HG02763 (cell line): Measurements from ENCODE around the gene UBR4.
"Not testable (repeated sequence)": the region's sequence is repeated elsewhere in the genome, so short reads cannot be mapped to it uniquely, and the experiment has no call there.

Experiments used
- ATAC-seq: cut with Tn5 transposase; IDR thresholded peaks from one replicate; pipeline ENCODE4 v1.9.1; 2021; ENCODE audit warnings: mild to moderate bottlenecking, moderate library complexity; ENCODE audit not compliant: unreplicated experiment

UBR4 gene

GRCh38 chr1:19191811-19192210, 18.3 kb downstream of the UBR4 start:
- ATAC-seq: no peak

- no peak for ATAC-seq
Measured at GRCh38 chr1:19190468-19190867, 19.6 kb downstream of the UBR4 start.

- no peak for ATAC-seq
Measured at GRCh38 chr1:19189270-19189669, 20.8 kb downstream of the UBR4 start.

- ATAC-seq: no peak
Measured at GRCh38 chr1:19187852-19188251, 22.2 kb downstream of the UBR4 start.

GRCh38 chr1:19186001-19186400, 24.1 kb downstream of the UBR4 start:
- ATAC-seq: no peak

GRCh38 chr1:19182223-19182622, 27.8 kb downstream of the UBR4 start:
- ATAC-seq: no peak

GRCh38 chr1:19180265-19180657, 29.8 kb downstream of the UBR4 start:
- ATAC-seq: not testable (repeated sequence)

GRCh38 chr1:19179597-19180264, 30.3 kb downstream of the UBR4 start:
- no peak for ATAC-seq

- ATAC-seq: no peak
Measured at GRCh38 chr1:19178734-19179398, 31.2 kb downstream of the UBR4 start.

- no peak for ATAC-seq
Measured at GRCh38 chr1:19177811-19178210, 32.3 kb downstream of the UBR4 start.

- no peak for ATAC-seq
Measured at GRCh38 chr1:19169642-19170041, 40.4 kb downstream of the UBR4 start.

- no peak for ATAC-seq
Measured at GRCh38 chr1:19167140-19167539, 42.9 kb downstream of the UBR4 start.

- no peak for ATAC-seq
Measured at GRCh38 chr1:19166066-19166465, 44.0 kb downstream of the UBR4 start.

GRCh38 chr1:19165501-19165900, 44.6 kb downstream of the UBR4 start:
- ATAC-seq: no peak

GRCh38 chr1:19164274-19165015, 45.6 kb downstream of the UBR4 start:
- no peak for ATAC-seq

- ATAC-seq: no peak
Measured at GRCh38 chr1:19163261-19163660, 46.8 kb downstream of the UBR4 start.

GRCh38 chr1:19160831-19161230, 49.2 kb downstream of the UBR4 start:
- ATAC-seq: no peak

- no peak for ATAC-seq
Measured at GRCh38 chr1:19157653-19158052, 52.4 kb downstream of the UBR4 start.

- no peak for ATAC-seq
Measured at GRCh38 chr1:19156676-19157075, 53.4 kb downstream of the UBR4 start.

- no peak for ATAC-seq
Measured at GRCh38 chr1:19154876-19155275, 55.2 kb downstream of the UBR4 start.

GRCh38 chr1:19153169-19153568, 56.9 kb downstream of the UBR4 start:
- ATAC-seq: no peak

GRCh38 chr1:19151537-19151936, 58.5 kb downstream of the UBR4 start:
- ATAC-seq: no peak
